Urothelium cell line (cell line): ENCODE data around the gene DENND1A.
"Not testable (repeated sequence)": the region's sequence is repeated elsewhere in the genome, so short reads cannot be mapped to it uniquely, and the experiment has no call there.

Source experiments
- DNase-seq: peaks from one replicate; pipeline ENCODE4 v3.0.0; 2011; ENCODE audit warnings: low spot score, mixed read lengths
- FAIRE-seq: peaks from 2 replicates; lab custom pipeline; 2011; peaks lifted over from hg19 to GRCh38; lab: Jason Lieb, UNC

Gene DENND1A

GRCh38 chr9:123407217-123407851, 522.6 kb downstream of the DENND1A start:
- DNase-seq (no peak), FAIRE-seq (no peak)

DNA sequence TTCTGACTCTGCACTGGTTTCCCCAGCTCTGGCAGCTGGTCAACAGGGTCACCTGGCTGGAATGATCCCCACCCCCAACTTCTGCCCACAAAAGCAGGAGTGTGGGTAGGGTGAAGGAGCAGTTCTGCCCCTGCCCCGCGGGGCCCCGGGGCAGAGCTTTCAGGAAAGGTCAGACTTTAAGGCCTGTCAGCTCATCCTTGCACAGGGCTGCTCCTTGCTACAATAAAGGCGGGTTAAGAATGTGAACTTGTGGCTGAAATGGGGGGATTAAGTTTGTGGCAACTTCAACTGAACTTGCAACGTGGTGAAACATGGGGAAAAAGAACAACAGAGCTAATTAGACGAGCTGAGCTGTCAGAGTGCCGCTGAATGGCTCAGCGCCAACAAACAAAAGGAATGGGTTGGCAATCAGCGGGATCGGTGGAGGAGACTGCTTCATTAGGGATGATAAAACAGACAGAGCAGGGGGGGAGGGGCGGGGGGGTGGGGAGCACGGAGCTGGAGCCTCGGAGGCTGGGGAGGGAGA, 523.2 kb downstream of the DENND1A start:
- DNase-seq (no peak), FAIRE-seq (no peak)

DNA sequence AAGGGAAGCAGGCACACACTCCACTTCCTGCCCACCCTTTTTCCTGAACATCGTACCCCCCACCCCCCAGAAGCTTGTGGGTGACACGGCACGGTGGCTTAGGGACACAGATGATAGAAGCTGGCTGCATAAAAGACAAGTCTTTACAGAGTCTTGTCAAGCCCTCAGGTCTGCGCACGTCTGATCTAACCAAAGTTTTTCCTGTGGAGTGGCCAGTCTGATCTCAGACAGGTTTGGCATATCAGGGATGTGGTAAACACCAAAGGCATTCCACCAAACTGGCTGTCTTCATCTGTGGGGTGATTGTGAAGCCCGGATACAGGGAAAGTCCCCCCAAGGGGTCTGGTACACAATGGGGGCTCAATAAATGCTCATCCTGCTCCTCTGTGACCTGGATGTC, 523.9 kb downstream of the DENND1A start:
- DNase-seq: no peak
- FAIRE-seq: no peak

GRCh38 chr9:123402981-123403509, 526.9 kb downstream of the DENND1A start:
- FAIRE-seq (no peak), DNase-seq (no peak)

DNA sequence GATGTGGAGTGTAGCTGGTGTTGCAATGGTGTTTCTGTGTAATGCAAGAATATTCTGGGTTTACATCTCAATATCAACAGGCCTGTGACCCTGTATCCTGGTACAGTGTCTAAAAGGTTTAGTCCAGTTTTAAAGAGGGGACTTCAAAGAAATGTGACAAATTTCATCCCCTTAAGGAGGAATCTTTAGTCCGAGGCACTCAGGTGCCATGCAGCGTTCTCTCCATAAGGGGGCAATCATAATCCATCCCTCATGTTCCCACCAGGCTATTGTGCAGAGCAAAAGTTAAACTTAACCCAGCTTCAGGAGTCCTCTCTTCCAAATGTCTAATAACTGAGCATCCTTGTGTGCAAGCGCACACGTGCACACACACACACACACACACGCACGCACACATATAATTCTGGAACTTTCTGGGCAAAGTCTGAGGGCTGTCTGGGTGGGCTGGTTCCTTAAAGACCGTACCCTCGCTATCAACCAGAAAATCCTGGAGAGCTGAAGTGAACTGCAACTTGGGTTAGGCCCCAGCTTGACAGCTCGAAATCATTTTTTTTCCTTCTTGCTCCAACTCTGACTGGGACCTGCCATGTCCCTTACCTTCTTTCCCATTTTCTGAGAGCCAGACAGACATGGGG, 527.9 kb downstream of the DENND1A start:
- no peak for FAIRE-seq
- DNase-seq: peak; percentile 65

- DNase-seq: no peak
- no peak for FAIRE-seq
These were observed 528.9 kb downstream of the DENND1A start for GRCh38 chr9:123400926-123401503.

DNA sequence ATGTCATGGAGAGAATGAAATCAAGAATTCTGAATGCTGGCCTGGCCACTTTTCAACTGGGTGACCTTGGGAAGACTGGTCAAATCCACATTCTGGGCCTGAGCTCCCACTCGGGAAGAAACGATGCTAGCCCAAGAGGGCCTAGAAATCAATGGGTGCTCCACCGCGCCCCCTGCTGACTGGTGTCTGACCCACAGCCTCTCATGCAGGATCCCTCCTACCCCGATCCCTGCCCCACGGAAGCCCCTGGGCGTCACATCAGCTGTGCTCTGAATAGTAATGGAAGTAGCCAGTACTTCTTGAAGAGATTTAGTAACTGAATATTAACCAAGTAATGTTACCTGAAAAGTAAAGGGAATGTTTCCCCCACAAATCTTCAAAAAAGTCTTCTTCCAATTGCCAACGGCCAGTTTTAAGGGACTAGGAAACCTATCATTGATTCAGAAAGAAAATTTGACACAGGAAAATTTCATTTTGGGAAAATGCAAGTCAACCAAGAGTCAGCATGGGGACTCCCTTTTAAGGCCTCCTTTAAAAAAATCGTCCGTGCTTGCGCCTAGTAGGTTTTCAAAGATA, 530.0 kb downstream of the DENND1A start:
- DNase-seq (peak; percentile 52), FAIRE-seq (no peak)

GRCh38 chr9:123398938-123399337, 531.0 kb downstream of the DENND1A start:
- not testable (repeated sequence) for FAIRE-seq, DNase-seq

DNA sequence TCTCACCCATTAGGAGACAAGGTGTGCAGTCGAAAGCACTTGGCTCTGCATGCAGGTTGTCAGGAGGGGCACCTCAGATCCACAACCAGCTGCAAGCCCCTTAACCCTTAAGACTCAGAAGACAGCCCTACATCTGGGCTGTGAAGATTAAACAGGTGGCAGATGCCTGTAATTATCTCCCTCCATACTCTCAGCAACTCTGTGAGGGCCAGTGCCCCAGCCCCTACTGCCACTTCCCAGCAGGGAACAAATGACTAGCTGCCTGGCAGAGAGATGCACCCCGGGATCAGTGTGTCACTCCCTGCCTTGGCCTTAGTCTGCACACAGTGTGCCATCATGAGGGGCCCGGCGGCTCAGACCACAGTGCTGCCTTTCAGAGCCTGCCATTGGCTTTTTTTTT, 532.0 kb downstream of the DENND1A start:
- FAIRE-seq (no peak), DNase-seq (no peak)

DNA sequence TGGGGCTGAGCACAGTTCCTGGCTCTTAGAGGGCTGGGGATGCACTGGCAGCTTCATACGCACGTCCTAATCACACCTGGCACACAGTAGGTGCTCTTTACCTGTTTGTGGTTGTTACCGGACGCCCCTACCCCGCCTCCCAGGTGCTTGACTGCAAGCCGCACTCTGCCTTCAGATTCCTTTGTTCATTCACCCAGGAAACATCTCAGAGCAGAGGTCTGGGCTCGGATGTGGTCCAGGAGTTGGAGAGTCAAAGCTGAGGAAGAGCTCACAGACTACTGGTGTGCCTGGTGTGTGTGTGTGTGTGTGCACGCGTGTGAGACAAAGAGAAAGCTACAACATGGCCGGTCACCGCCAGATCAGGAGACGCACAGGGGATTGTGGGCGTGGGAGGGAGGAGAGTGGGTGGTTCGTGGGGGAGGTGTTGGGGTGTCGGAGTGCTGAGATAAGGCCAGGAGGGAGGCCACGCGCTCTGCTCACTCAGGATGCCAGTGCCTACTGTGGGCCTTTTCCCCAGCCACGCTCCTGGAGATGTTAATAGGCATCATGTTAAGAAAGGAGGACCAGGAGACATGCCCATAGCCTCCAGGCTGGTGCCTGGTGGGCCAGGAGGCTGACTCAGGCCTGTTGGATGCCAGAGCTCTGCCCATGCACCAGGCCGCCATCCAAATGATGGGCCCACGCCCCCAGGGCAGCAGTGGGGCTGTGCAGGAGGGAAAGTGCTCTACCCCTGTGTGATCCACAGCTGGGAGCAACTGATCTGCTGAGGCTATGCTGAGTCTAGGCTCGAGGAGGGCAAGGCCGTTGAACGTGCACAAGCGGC, 534.0 kb downstream of the DENND1A start:
- FAIRE-seq (no peak), DNase-seq (no peak)

GRCh38 chr9:123395276-123395688, 534.6 kb downstream of the DENND1A start:
- FAIRE-seq (no peak), DNase-seq (no peak)

DNA sequence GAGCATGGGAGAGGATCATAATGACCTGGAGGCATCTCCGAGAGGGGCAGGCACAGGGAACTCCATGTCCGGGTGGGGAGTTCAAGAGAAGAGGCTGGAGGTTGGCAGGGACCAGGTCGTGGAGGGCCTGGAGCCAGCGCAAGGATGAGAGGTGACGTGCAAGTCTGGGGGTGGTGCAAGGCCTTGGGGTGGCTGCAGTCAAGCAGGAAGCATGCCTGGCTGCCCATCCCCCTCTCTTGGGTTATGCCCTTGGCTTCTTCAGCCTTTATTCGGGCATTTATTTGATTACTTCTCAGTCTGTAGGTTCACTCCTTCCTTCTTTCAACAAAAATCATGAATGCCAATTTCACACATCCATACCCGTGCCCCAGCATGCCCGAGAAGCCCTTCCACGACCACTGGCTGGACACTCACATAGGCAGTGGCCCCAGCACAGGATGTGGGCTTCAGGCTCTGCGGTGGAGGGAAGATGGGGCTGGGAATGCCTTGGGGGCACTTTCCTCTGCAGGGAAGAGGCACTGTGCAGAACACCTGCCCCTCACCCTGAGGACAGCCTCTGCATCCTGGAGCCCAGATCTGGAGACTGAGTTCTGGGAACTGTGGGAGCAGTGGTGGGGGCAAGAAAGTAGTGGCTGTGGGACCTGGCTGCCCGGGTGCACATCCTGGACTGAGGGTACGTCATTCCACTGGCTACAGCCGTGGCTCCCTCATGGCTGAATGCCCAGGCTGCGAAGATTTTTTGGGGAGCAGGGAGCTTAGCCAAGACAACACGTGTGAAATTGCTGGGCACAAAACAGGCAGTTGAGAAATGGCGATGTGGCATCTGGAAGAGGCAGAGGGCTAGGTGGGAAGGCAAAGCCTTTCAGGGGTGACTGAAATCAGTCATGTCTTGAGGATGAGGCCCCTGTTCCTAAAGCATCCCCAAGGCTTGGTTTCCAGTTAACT, 535.4 kb downstream of the DENND1A start:
- no peak for FAIRE-seq

DNA sequence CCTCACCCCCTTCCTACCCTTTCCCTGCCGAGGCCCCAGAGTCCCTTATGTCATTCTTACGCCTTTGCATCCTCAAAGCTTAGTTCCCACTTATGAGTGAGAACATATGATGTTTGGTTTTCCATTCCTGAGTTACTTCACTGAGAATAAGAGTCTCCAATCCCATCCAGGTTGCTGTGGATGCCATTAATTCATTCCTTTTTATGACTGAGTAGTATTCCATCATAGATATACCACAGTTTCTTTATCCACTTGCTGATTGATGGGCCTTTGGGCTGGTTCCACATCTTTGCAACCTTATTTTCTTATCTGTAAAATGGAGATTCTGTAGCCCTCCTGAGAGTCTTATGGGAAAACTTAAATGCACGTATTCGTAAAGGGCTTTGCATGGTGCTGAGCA, 537.1 kb downstream of the DENND1A start:
- DNase-seq: no peak
- no peak for FAIRE-seq

More for the DNA sequence above, 535.4 kb downstream of the DENND1A start:
- no peak for DNase-seq

DNA sequence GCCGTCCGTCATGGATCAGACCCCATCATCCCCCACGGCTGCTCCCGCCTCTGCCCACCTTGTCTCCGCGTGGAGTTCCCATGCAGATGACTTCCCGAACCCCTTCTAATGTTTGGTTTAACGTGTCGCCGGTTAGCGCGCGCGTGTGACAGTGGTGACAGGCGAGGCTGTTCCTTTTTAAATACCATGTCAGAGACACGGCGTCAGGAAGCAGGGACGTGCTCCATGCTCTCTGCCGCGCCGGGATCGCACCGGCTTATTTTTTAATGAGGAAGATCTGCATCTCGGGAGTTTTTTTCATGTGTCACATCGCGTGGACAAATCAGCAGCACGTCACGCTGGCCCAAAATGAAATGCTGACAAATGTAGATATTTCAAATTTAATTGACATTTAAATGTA, 538.0 kb downstream of the DENND1A start:
- no peak for DNase-seq
- no peak for FAIRE-seq

GRCh38 chr9:123391233-123391632, 538.7 kb downstream of the DENND1A start:
- FAIRE-seq: no peak

GRCh38 chr9:123390337-123391135, 539.4 kb downstream of the DENND1A start:
- DNase-seq (no peak), FAIRE-seq (no peak)

More at GRCh38 chr9:123391233-123391632, 538.7 kb downstream of the DENND1A start:
- DNase-seq: no peak

DNA sequence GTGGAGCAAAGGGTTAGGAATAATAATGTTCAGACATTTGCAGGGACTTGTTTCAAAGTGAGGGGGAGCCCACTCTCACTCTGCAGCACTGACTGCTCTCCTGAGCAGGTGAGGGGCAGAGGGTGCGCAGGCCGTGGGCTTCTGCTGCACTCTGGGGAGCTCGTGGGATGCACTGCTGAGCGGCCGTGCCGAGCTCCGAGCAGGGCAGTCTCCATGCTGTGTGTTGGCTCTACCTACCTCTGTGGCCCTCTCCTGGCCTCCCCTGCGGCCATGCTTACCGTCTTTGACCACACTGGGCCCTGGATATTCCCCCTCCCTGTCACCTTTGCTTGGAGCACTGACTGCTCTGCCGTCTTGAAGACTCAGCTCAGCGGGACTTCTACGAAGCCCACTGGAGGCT, 540.2 kb downstream of the DENND1A start:
- DNase-seq (no peak), FAIRE-seq (no peak)

DNA sequence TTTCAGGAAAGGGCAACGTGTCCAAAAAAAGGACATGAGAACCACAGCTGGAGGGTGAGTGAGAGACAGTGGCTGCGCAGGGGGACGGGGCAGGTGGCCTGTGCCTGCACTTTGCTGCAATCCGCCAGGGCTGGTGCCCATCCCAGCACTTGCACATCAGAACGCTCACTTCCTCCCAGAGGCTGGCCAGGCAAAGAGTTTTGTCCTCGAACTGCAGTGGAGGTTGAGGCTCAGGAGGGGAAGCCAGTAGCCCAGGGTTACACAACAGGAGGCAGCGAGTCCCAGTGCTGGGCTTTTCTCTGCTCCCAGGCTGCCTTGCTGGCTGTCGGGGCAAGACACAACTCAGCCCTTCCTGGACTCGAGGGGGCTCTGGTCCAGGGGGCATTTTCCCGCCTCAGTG, 540.9 kb downstream of the DENND1A start:
- DNase-seq (no peak), FAIRE-seq (no peak)

GRCh38 chr9:123387686-123388085, 542.2 kb downstream of the DENND1A start:
- no peak for FAIRE-seq
- DNase-seq: no peak
